GM18907 (cell line): Measurements from ENCODE around the gene ARHGDIA.

Experiments used
- ATAC-seq: cut with Tn5 transposase; IDR thresholded peaks from one replicate; pipeline ENCODE4 v1.9.1; 2021; ENCODE audit warnings: mild to moderate bottlenecking, moderate library complexity; ENCODE audit not compliant: unreplicated experiment

Gene ARHGDIA

GRCh38 chr17:81828656-81829055 lies 42.5 kb downstream of the ARHGDIA start:
- ATAC-seq, result no peak

DNA sequence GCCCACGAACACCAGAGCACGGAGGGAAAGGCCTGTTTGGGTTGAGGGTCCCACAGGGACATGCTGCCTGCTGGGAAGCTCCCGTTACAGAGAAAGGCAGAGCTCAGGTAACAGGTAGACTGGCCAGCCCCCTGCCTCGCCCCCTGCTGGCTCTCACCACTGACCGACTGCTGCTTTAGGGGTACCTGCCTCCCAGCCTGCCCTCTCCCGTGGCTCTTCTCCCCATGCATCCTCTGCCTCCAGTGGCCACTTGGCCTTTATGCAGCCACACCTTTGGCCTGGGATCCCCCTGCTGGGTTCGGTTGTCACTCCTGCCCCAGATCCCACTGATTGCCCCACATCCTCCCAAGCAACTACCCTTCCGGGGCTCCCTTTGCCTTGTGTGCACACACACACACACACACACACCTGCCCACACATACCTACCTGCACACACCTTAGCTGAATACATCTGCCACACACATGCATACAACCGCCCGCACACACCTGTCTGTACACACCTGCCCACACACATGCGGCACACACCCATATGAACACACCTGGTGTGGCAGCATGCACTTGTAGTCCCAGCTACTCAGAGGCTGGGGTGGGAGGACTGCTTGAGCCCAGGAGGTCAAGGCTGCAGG lies 45.2 kb downstream of the ARHGDIA start:
- no peak for ATAC-seq

DNA sequence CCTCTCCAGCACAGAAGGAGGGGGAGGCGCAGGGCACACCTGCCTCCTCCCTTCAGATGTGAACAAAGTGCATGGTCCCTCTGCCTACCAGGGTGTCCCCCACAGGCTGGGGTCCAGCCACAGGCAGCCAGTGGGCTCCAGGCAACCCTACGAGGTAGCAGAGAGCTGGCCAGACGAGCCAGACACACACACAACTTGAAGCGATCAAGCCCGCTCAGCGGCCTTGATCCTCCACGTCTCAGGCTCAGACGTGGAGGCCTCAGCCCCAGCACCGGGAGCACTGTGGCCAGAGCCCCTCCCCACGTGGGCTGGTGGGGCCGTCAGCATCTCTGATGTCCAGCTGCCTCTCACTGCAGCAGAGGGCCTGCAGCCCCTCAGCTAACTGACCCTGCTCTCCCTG lies 46.5 kb downstream of the ARHGDIA start:
- ATAC-seq, result no peak

GRCh38 chr17:81823820-81824550 lies 47.2 kb downstream of the ARHGDIA start:
- no peak for ATAC-seq

DNA sequence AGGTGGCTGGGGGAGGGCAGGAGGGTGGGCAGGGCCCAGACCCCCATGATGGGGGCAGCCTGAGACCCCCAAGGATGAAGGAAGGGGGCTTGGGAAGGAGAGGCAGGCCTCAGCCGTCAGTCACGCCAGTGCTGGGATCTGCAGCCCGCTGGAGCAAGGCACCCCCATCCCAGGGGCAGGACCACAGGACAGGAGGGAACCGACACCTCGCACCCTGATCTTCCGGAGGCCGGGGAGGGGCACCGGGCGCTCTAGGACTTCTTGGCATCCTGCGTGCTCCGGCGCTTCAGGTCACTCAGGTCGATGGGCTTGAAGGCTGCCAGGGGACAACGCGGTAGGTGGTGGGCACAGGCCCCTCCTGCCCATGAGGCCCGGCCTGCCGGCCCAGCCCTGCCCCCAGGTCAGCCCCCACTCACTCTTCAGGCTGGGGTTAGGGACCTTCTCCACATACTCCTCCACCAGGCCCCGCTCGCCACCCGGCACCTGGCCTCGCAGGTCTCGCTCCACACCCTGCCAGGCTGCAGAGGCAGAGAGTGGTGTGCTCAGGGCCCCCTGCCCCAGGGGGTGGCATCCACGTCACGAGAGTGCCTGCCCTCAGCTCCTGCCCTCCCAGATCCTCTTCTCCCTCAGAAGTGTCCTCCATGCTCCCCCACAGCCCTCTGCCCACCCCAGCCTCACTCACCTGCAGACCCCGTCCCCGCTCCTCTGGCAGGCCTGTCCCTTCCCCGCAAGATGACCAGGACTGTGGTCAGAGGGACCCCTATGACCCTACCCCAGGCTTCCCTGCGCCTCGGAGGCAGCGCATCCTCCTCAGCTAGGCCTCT lies 47.9 kb downstream of the ARHGDIA start:
- no peak for ATAC-seq

DNA sequence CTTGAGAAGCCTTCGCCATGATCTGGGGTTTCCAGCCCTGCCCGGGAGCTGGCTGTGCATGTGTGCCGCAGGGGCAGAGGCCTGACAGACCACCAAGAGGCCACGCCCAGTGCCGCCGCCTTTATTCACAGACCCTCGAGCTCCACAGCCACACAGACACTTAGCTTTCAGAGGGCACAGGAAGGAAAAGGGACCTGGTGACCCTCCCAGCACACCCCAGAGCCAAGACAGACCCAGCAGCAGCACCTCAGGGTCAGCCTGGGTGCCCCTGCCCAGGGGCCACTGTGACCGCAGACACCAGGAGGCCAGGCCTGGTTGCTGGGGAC lies 48.9 kb downstream of the ARHGDIA start:
- no peak for ATAC-seq

DNA sequence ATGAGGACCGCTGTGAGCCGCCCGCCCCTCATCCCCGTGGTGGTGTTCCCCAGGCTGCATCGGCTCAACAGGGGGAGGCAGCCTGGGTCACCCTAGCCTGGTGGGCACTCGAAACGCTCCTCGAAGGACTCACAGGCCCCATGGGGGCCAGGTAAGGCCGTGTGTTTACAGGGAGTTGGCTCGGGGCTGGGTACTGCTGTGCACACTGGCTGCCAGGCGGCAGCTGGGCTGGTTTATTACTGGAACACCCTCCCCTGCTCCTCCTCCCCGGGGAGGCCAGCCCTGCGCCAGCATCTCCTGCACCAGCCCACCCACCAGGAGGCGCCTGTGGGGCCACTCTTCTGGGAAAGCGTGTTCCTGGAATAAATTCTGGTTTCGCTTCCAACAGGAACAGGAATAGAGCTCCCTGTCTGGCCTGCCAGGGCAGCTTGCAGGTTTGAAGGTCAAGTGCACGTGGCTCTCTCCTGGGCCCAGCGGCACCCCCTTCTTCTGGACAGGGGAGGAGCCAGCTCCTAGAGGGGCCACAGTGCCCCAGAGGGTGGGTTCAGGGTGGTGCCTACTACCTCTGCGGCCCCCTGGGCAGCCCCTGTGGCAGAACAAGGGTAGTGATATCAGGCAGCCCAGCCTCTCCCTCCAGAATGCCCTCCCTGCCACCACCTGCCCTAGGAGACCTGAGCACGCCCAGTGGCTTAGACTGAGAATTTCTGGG lies 49.4 kb downstream of the ARHGDIA start:
- ATAC-seq, result no peak

GRCh38 chr17:81821147-81821546 lies 50.0 kb downstream of the ARHGDIA start:
- no peak for ATAC-seq

DNA sequence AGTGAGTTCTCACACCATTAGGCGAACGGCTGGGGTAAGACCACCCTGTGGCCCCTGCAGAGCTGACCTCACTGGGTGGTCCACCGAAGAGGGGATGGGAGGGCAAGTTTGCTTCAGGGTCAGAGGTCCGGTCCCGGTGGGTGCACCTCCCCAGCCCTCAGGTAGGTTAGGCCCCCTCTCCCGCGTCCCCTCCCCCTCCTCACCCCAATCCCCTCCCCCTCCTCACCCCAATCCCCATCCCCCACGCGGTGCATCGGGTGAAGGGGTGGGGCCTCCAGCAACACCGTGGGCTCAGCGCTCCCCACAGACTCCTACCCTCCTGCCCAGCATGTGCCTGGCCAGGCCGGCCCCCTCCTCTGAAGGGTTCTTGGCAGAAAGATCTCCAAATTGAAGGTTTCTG lies 51.4 kb downstream of the ARHGDIA start:
- no peak for ATAC-seq

DNA sequence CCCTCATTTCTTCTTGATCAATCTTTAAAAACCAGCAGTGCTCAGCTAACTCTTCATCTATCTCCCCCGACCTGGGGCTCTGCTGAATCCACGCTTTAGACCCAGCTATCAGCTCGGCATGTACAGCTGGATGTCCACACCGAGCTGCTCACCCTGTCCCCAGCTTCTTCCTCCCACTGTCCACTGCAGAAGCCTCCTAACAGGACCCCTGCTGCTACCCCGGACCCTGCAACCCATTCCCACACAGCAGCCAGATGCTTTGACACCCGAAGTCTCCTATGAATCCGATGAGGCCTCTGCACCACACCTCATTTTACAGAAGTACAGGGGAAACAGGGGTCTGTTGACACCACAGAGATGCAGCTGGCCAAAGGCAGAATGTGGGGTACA lies 53.4 kb downstream of the ARHGDIA start:
- ATAC-seq, result no peak
